ENCODE measurements around the gene CCDC7.

GRCh38 chr10:32417911-32418547, 27.9 kb upstream of the CCDC7 start:
- TF ChIP-seq CSDC2 (CRISPR knock-in tag; IDR thresholded peaks at IDR 0.05) = no peak
- TF ChIP-seq CREB5 (CRISPR knock-in tag; IDR thresholded peaks at IDR 0.05; ENCODE audit: low read depth) = no peak
- TF ChIP-seq TCF4 (CRISPR knock-in tag; IDR thresholded peaks at IDR 0.05; ENCODE audit: borderline replicate concordance) = no peak
- no peak for TF ChIP-seq PATZ1 (CRISPR knock-in tag; IDR thresholded peaks at IDR 0.05; ENCODE audit: borderline replicate concordance)
- no peak for TF ChIP-seq ZNF8 (CRISPR knock-in tag; IDR thresholded peaks at IDR 0.05)
- TF ChIP-seq PPARA (CRISPR knock-in tag; IDR thresholded peaks at IDR 0.05; ENCODE audit: borderline replicate concordance) = no peak
- TF ChIP-seq POU6F1 (CRISPR knock-in tag; IDR thresholded peaks at IDR 0.05; ENCODE audit: borderline replicate concordance, low read depth) = no peak
- TF ChIP-seq ZNF565 (CRISPR knock-in tag; conservative IDR thresholded peaks at IDR 0.05; ENCODE audit: low read depth) = no peak
- no peak for TF ChIP-seq ARNTL (CRISPR knock-in tag; IDR thresholded peaks at IDR 0.05; ENCODE audit: borderline replicate concordance, low read depth)
- TF ChIP-seq OSR1 (CRISPR knock-in tag; IDR thresholded peaks at IDR 0.05) = no peak
- no peak for TF ChIP-seq ZFP3 (CRISPR knock-in tag; IDR thresholded peaks at IDR 0.05)
- no peak for TF ChIP-seq ESRRG (CRISPR knock-in tag; IDR thresholded peaks at IDR 0.05)
- no peak for TF ChIP-seq RARB (CRISPR knock-in tag; IDR thresholded peaks at IDR 0.05)
- TF ChIP-seq SNAI2 (CRISPR knock-in tag; IDR thresholded peaks at IDR 0.05) = no peak
